Glomerular visceral epithelial cell (primary cell): ENCODE results near the gene SLC35F3.

Experiments
- DNase-seq: peaks from one replicate; pipeline ENCODE4 v3.0.0-alpha.2; 2016; ENCODE audit errors: extremely low spot score

The SLC35F3 gene

GRCh38 chr1:233912447-233912846 lies 8.0 kb downstream of the SLC35F3 start:
- DNase-seq, result no peak

GRCh38 chr1:233912909-233913308 lies 8.4 kb downstream of the SLC35F3 start:
- DNase-seq, result no peak

GRCh38 chr1:233916706-233917105 lies 12.2 kb downstream of the SLC35F3 start:
- peak; percentile 20 for DNase-seq

- DNase-seq, result no peak
These were observed 15.3 kb downstream of the SLC35F3 start for GRCh38 chr1:233919786-233920185.

- DNase-seq, result no peak
These were observed 23.6 kb downstream of the SLC35F3 start for GRCh38 chr1:233928123-233928522.

GRCh38 chr1:233933339-233933738 lies 28.9 kb downstream of the SLC35F3 start:
- no peak for DNase-seq

GRCh38 chr1:233935297-233935868 lies 30.9 kb downstream of the SLC35F3 start:
- DNase-seq, result no peak

- DNase-seq, result no peak
These were observed 31.9 kb downstream of the SLC35F3 start for GRCh38 chr1:233936422-233936821.

GRCh38 chr1:233936842-233937241 lies 32.4 kb downstream of the SLC35F3 start:
- no peak for DNase-seq

- no peak for DNase-seq
These were observed 34.0 kb downstream of the SLC35F3 start for GRCh38 chr1:233938476-233938875.

GRCh38 chr1:233939451-233939850 lies 35.0 kb downstream of the SLC35F3 start:
- DNase-seq, result no peak

GRCh38 chr1:233940908-233941307 lies 36.4 kb downstream of the SLC35F3 start:
- DNase-seq, result no peak

GRCh38 chr1:233944601-233945000 lies 40.1 kb downstream of the SLC35F3 start:
- no peak for DNase-seq

GRCh38 chr1:233945573-233945972 lies 41.1 kb downstream of the SLC35F3 start:
- peak; percentile 91 for DNase-seq

- DNase-seq, result no peak
These were observed 41.5 kb downstream of the SLC35F3 start for GRCh38 chr1:233945979-233946378.

- DNase-seq, result no peak
These were observed 42.2 kb downstream of the SLC35F3 start for GRCh38 chr1:233946724-233947123.

GRCh38 chr1:233951804-233952203 lies 47.3 kb downstream of the SLC35F3 start:
- no peak for DNase-seq

GRCh38 chr1:233957691-233958090 lies 53.2 kb downstream of the SLC35F3 start:
- no peak for DNase-seq

GRCh38 chr1:233959102-233959501 lies 54.6 kb downstream of the SLC35F3 start:
- DNase-seq, result no peak

GRCh38 chr1:233959971-233960370 lies 55.5 kb downstream of the SLC35F3 start:
- DNase-seq, result no peak

- no peak for DNase-seq
These were observed 55.9 kb downstream of the SLC35F3 start for GRCh38 chr1:233960386-233960785.

- DNase-seq, result no peak
These were observed 58.4 kb downstream of the SLC35F3 start for GRCh38 chr1:233962878-233963277.

GRCh38 chr1:233965856-233966255 lies 61.4 kb downstream of the SLC35F3 start:
- DNase-seq, result no peak

- no peak for DNase-seq
These were observed 67.3 kb downstream of the SLC35F3 start for GRCh38 chr1:233971753-233972152.
